Subcutaneous abdominal adipose tissue (tissue), 5 donors: ENCODE measurements around the gene CHD5.

Experiments
- H3K27ac ChIP-seq: one replicate; pipeline ENCODE4 v1.7.0; 2013; ENCODE audit warnings: low read depth, mild to moderate bottlenecking, inconsistent platforms, low read length, moderate library complexity
- H3K27me3 ChIP-seq, 5 donors: one replicate each; pipeline ENCODE4 v1.7.0; 2013; ENCODE audit warnings: low read length in 5 of 5, inconsistent platforms in 1 of 5; ENCODE audit not compliant: control insufficient read depth in 5 of 5, insufficient read depth in 4 of 5
- H3K36me3 ChIP-seq, 5 donors: one replicate each; pipeline ENCODE4 v1.7.0; 2013; ENCODE audit warnings: low read length in 5 of 5; ENCODE audit not compliant: control insufficient read depth in 5 of 5, insufficient read depth in 5 of 5
- H3K4me1 ChIP-seq, 5 donors: one replicate each; pipeline ENCODE4 v1.7.0; 2013; ENCODE audit warnings: low read length in 5 of 5, mild to moderate bottlenecking in 3 of 5, moderate library complexity in 1 of 5; ENCODE audit not compliant: control insufficient read depth in 5 of 5, insufficient read depth in 5 of 5
- H3K4me3 ChIP-seq, 5 donors: one replicate each; pipeline ENCODE4 v1.7.0; 2013; ENCODE audit warnings: low read length in 5 of 5, low read depth in 1 of 5
- H3K9ac ChIP-seq, 5 donors: one replicate each; pipeline ENCODE4 v1.7.0; 2013; ENCODE audit warnings: low read length in 5 of 5, mild to moderate bottlenecking in 4 of 5, moderate library complexity in 3 of 5
- H3K9me3 ChIP-seq, 5 donors: one replicate each; pipeline ENCODE4 v1.7.0; 2013; ENCODE audit warnings: low read length in 5 of 5; ENCODE audit not compliant: control insufficient read depth in 5 of 5
- donor health status: healthy.
- donor health status: healthy.
- donor health status: healthy.
- donor health status: healthy.
- donor health status: healthy.

The CHD5 gene

DNA sequence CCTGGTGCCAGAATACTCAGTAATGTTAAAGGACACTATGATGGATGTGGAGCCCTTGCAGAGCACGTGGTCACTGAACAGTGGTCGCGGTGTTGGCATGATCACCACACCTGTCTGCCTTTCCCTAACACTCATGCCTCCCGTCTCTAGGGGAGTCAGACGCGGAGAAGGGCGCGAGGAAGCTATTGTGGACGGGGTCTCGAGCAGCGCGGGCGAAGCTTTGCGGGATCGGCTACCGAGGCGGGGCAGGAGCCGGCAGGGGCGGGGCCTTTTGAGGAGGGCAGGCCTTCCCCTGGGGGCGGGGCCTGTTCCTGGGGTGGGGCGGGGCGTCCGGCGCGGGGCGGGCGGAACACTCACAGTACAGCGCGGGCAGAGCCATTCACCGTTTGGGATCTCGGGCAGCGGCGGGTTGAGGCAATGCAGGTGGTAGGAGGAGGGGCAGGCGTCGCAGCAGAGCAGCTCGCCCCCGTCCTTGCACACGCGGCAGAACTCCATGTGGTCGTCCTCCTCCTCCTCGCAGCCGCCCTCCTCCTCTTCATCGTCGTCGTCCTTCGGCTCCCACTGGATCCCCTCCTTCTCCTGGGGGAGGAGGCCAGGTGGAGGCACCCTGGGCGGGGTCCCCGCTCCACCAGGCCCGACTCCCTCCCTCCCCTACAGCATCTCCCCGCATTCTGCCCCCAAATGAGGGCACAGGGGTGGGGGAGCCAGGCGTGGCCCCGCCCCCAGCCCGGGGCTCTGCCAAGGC lies 31.5 kb downstream of the CHD5 start:
- Histone ChIP-seq H3K27me3 (peaks cover 35 to 49% (median 41%) of the 10 kb centered on the region in 5 donors), H3K4me3 (peak overlapping the region in 2 of 5 donors; percentile 23 to 26)

DNA sequence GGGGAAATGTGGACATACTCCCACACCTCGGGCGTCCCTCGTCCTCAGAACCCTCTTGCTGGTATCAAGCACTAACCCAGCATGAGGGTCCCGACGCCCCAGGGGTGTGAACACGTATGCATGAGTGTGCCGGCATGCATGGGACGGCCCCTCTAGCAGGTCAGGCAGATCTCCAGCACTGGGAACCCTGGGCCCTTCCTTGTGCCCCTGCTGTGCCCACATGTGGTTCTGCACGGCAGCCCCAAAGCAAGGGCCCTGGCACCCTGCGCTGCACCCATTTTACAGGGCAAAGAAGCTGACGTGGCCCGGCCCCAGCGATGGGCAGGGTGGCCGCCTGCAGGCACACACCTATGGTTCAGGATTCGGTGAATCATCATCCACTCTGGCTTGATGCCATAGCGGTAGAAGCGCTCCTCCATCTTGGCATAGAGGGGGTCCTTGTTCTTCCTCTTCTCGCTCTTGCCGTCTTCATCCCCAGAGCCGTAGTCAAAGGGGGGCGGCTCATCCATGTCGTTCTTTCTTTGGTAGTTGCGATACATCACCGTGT lies 34.2 kb downstream of the CHD5 start:
- H3K27me3 ChIP-seq = peaks cover 35 to 46% (median 39%) of the 10 kb centered on the region in 5 donors
- H3K4me3 ChIP-seq = no peak overlapping the region
- no peak overlapping the region for H3K9ac ChIP-seq
- H3K27ac ChIP-seq = no peak overlapping the region
- peaks cover 0 to 10% (median 0%) of the 10 kb centered on the region in 5 donors for H3K9me3 ChIP-seq
- H3K4me1 ChIP-seq = peaks cover 0 to 6% (median 2%) of the 10 kb centered on the region in 5 donors
- no peaks in the 10 kb centered on the region for H3K36me3 ChIP-seq

More for the DNA sequence above, 31.5 kb downstream of the CHD5 start:
- peaks cover 0 to 6% (median 2%) of the 10 kb centered on the region in 5 donors for H3K4me1 ChIP-seq
- no peak overlapping the region for H3K9ac ChIP-seq
- no peaks in the 10 kb centered on the region for H3K36me3 ChIP-seq
- H3K27ac ChIP-seq = no peak overlapping the region
- H3K9me3 ChIP-seq = peaks cover 0 to 10% (median 0%) of the 10 kb centered on the region in 5 donors

DNA sequence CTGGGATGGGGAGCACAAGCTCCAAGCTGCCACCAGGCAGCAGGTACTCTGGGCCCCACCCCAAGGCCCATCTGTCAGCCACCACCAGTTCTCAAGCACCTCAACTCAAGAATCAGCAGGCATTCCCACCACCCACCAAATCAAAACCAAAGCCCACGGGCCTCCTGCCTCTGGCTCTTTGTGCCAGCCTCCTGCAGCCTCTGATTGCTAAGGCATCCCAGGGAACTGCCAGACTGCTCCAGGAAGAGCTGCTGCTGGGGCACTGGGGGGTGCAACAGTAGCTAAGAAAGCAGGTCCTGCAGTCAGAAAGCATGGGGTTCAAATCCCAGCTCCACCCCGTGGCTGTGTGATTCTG lies 34.7 kb downstream of the CHD5 start:
- Histone ChIP-seq H3K9me3 (peaks cover 0 to 9% (median 0%) of the 10 kb centered on the region in 5 donors), H3K9ac (no peak overlapping the region), H3K27me3 (peaks cover 35 to 46% (median 39%) of the 10 kb centered on the region in 5 donors), H3K27ac (no peak overlapping the region), H3K4me3 (no peak overlapping the region), H3K36me3 (no peaks in the 10 kb centered on the region), H3K4me1 (peaks cover 0 to 6% (median 2%) of the 10 kb centered on the region in 5 donors)

DNA sequence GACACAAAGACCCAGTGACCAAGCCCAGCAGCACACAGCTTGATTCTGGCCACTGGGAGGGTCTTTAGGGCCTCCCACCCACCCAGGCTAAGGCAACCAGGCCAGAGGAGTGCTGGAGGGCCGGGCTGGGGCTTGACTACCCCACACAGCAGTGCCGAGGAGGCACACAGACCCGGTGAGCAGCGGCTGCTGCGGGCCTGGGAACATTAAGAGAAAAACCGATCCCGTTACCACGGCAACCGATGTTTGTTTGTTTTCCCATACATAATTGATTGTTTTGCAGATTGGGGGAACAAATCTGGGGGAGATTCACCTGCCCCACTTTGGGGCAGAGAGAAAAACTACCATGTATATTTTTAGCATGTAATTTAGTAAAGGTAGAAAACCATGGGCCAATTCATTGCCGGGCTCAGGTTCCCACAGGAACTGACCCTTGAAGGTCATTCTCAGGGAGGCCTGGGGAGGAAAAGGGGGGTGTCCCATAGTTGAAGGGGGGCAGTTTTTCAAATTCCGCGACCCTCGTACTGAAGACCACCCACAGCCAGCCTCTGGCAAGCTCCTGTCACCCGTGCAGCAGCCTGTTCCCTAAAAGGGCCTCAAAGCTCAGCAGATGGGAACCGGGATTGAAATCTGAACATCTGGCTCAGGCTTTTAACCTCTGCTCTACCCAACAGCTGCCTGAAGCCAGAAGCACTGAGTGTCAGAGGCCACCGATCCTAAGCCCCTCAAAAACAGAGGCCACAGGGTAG lies 35.3 kb downstream of the CHD5 start:
- Histone ChIP-seq H3K36me3 (no peaks in the 10 kb centered on the region), H3K9ac (no peak overlapping the region), H3K27ac (no peak overlapping the region), H3K4me1 (peaks cover 0 to 6% (median 2%) of the 10 kb centered on the region in 5 donors), H3K9me3 (peaks cover 0 to 5% (median 0%) of the 10 kb centered on the region in 5 donors), H3K4me3 (no peak overlapping the region), H3K27me3 (peaks cover 35 to 46% (median 39%) of the 10 kb centered on the region in 5 donors)

DNA sequence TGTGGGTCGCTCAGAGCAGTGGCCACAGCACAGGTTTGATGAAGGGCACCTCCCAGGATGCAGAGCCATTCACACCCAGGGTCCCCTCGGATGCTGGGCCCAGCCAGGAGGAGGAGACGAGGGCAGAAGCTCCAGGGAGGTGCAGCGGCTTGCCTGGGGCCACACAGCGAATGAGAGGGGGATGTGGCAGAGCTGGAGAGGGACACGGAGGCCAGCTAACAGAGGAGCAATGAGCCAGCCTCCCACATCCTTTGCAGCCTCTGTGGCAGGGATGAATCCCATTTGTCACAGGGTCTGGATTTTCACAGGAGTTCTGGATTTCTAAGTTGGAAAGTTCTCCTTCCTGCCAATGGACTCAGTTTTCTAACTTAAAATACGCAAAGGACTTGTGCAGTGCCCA lies 35.9 kb downstream of the CHD5 start:
- H3K4me3 ChIP-seq = no peak overlapping the region
- H3K9me3 ChIP-seq = no peaks in the 10 kb centered on the region
- no peak overlapping the region for H3K9ac ChIP-seq
- peaks cover 32 to 43% (median 34%) of the 10 kb centered on the region in 5 donors for H3K27me3 ChIP-seq
- H3K27ac ChIP-seq = no peak overlapping the region
- peaks cover 0 to 6% (median 2%) of the 10 kb centered on the region in 5 donors for H3K4me1 ChIP-seq
- H3K36me3 ChIP-seq = no peaks in the 10 kb centered on the region

DNA sequence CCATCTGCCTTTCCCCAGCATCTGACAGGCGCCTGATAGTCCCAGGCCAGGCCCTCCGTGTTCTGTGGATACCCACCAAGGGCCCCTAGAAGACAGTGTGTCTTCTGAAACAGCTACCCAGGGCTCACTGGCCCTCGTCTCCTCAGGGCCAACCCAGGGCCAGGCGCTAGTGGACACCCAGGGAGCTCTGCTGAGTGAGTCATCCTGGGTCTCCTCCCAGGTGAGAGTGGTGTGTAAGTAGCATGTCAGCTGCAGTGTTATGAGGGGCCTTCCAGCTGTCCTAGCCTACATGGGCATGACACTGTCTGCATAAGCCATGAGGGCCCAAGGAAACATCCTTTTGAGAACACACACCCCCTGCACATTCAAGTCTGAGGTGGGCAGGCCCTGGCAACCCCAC lies 36.7 kb downstream of the CHD5 start:
- no peaks in the 10 kb centered on the region for H3K9me3 ChIP-seq
- peaks cover 27 to 41% (median 28%) of the 10 kb centered on the region in 5 donors for H3K27me3 ChIP-seq
- peaks cover 0 to 2% (median under 1%) of the 10 kb centered on the region in 5 donors for H3K4me1 ChIP-seq
- H3K27ac ChIP-seq = no peak overlapping the region
- H3K36me3 ChIP-seq = no peaks in the 10 kb centered on the region
- H3K9ac ChIP-seq = no peak overlapping the region
- H3K4me3 ChIP-seq = no peak overlapping the region

DNA sequence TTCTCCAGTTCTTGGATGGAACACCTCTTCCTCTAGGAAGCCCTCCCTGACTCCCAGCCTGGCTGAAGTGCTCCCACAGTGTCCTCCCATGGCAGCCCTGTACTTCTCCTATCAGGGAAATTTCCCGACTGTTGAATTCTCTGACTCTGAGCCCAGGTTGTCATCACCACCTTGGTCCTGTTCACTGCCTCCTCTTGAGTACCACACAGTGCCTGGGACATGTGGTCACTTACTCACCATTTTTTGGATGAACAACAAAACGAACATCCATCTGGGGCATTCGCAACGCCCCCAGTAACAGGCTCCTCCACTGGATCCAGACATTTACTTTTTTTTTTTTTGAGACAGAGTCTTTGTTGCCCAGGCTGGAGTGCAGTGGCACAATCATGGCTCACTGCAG lies 37.4 kb downstream of the CHD5 start:
- Histone ChIP-seq H3K27me3 (peaks cover 20 to 35% (median 23%) of the 10 kb centered on the region in 5 donors), H3K9me3 (no peaks in the 10 kb centered on the region), H3K27ac (no peak overlapping the region), H3K4me3 (no peak overlapping the region), H3K9ac (no peak overlapping the region), H3K4me1 (no peaks in the 10 kb centered on the region), H3K36me3 (no peaks in the 10 kb centered on the region)

DNA sequence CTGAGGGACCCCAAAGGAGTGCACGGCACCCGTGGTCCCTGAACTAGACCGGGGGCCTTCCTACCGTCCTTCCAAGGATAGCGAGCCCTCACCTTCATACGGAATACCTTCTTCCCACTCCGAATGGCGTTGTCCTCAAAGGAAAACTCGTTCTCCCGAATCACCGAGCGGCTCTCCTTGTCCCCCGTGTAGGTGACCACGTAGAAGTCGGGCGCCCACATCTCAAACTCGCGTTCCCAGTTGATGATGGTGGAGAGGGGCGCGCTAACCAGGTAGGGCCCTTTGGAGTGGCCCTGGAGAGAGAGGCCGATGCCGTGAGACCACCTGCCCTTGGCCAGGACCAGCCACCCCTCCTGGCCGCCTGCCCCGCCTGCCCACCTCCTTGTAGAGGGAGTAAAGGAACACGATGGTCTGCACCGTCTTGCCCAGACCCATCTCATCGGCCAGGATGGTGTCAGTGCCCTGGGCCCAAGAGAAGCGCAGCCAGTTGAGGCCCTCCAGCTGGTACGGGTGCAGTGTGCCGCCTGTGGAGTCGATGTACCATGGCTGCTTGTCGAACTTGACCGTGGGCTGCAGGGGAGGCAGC lies 38.0 kb downstream of the CHD5 start:
- Histone ChIP-seq H3K9ac (no peak overlapping the region), H3K4me3 (no peak overlapping the region), H3K27ac (no peak overlapping the region), H3K4me1 (no peaks in the 10 kb centered on the region), H3K36me3 (no peaks in the 10 kb centered on the region), H3K9me3 (no peaks in the 10 kb centered on the region), H3K27me3 (peaks cover 14 to 29% (median 17%) of the 10 kb centered on the region in 5 donors)

DNA sequence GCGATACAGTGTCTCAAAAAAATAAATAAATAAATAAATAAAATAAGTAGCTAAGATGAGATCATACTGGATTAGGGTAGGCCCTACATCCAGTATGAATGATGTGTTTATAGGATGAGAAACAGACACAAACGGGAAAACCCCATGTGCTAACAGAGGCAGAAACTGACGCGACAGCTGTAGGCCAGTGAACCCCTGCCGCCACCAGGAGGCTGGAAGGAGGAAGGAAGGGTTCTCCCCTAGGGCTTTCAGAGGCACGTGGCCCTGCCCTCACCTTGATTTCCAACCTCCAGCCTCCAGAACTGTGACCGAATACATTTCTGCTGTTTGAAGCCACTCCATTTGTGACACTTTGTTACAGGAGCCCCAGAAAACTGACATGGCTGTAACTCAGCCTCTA lies 38.5 kb downstream of the CHD5 start:
- Histone ChIP-seq H3K4me1 (no peaks in the 10 kb centered on the region), H3K9ac (no peak overlapping the region)

More for the DNA sequence above, 38.5 kb downstream of the CHD5 start:
- no peak overlapping the region for H3K27ac ChIP-seq
- H3K9me3 ChIP-seq = no peaks in the 10 kb centered on the region
- no peak overlapping the region for H3K4me3 ChIP-seq
- no peaks in the 10 kb centered on the region for H3K36me3 ChIP-seq
- H3K27me3 ChIP-seq = peaks cover 11 to 23% (median 12%) of the 10 kb centered on the region in 5 donors
